Dermis blood vessel endothelial cell (primary cell): ENCODE results near the gene NCOA1. TPM values are rescaled to one million over a fixed set of nuclear protein-coding genes. Genes with fewer than 3 reads are reported as not detected.
A peak's percentile ranks its signal among the peaks of the same experiment; 100 is the strongest.
"Not testable (repeated sequence)": the region's sequence is repeated elsewhere in the genome, so short reads cannot be mapped to it uniquely, and the experiment has no call there.

Source experiments
- DNase-seq: peaks from one replicate; pipeline ENCODE4 v3.0.0; 2010
- total RNA-seq: library from RNA; depleted of rRNA; stranded (reverse); fragments of >200 nt; gene quantifications from 2 replicates; pipeline ENCODE4 v1.2.3, GENCODE V29; 2014

The NCOA1 gene
- total RNA-seq, 1 donor from 2014 or later = 12.8 TPM

GRCh38 chr2:24477229-24477628 is 13.8 kb upstream of the NCOA1 start:
- no peak for DNase-seq

GRCh38 chr2:24478243-24478642 is 12.8 kb upstream of the NCOA1 start:
- DNase-seq = no peak

- DNase-seq = no peak
Observed at GRCh38 chr2:24480245-24480644, 10.8 kb upstream of the NCOA1 start.

- no peak for DNase-seq
Observed at GRCh38 chr2:24482251-24482971, 8.6 kb upstream of the NCOA1 start.

GRCh38 chr2:24482972-24483300 is 8.1 kb upstream of the NCOA1 start:
- DNase-seq = no peak

- DNase-seq = not testable (repeated sequence)
Observed at GRCh38 chr2:24484677-24485076, 6.4 kb upstream of the NCOA1 start.

- DNase-seq = no peak
Observed at GRCh38 chr2:24485197-24485596, 5.9 kb upstream of the NCOA1 start.

GRCh38 chr2:24486636-24487205 is 4.3 kb upstream of the NCOA1 start:
- no peak for DNase-seq

GRCh38 chr2:24489465-24490180 is 1.4 kb upstream of the NCOA1 start:
- no peak for DNase-seq

- DNase-seq = peak; percentile 67
Observed at GRCh38 chr2:24490181-24490689, 819 bp upstream of the NCOA1 start.

- peak; percentile 57 for DNase-seq
Observed at GRCh38 chr2:24491542-24492420, 727 bp downstream of the NCOA1 start.

GRCh38 chr2:24492421-24493279 is 1.6 kb downstream of the NCOA1 start:
- peak; percentile 26 for DNase-seq

- peak; percentile 58 for DNase-seq
Observed at GRCh38 chr2:24493713-24494112, 2.7 kb downstream of the NCOA1 start.

- DNase-seq = no peak
Observed at GRCh38 chr2:24494410-24494809, 3.4 kb downstream of the NCOA1 start.

GRCh38 chr2:24495451-24495850 is 4.4 kb downstream of the NCOA1 start:
- DNase-seq = no peak

GRCh38 chr2:24496959-24497358 is 5.9 kb downstream of the NCOA1 start:
- DNase-seq = no peak

- no peak for DNase-seq
Observed at GRCh38 chr2:24497685-24498084, 6.6 kb downstream of the NCOA1 start.

- no peak for DNase-seq
Observed at GRCh38 chr2:24498121-24498520, 7.1 kb downstream of the NCOA1 start.

GRCh38 chr2:24501813-24502212 is 10.8 kb downstream of the NCOA1 start:
- no peak for DNase-seq

GRCh38 chr2:24505534-24506275 is 14.7 kb downstream of the NCOA1 start:
- no peak for DNase-seq

- DNase-seq = peak; percentile 59
Observed at GRCh38 chr2:24507549-24507948, 16.5 kb downstream of the NCOA1 start.
